GM19452 (cell line): ENCODE results near the gene DLL1.

Experiments
- ATAC-seq: cut with Tn5 transposase; IDR thresholded peaks from one replicate; pipeline ENCODE4 v1.9.1; 2021; ENCODE audit not compliant: unreplicated experiment

Gene DLL1

GRCh38 chr6:170253226-170253909, 37.5 kb downstream of the DLL1 start:
- ATAC-seq, result no peak

GRCh38 chr6:170251776-170252571, 38.9 kb downstream of the DLL1 start:
- no peak for ATAC-seq

GRCh38 chr6:170250981-170251775, 39.7 kb downstream of the DLL1 start:
- no peak for ATAC-seq

GRCh38 chr6:170250455-170250854, 40.4 kb downstream of the DLL1 start:
- no peak for ATAC-seq

DNA sequence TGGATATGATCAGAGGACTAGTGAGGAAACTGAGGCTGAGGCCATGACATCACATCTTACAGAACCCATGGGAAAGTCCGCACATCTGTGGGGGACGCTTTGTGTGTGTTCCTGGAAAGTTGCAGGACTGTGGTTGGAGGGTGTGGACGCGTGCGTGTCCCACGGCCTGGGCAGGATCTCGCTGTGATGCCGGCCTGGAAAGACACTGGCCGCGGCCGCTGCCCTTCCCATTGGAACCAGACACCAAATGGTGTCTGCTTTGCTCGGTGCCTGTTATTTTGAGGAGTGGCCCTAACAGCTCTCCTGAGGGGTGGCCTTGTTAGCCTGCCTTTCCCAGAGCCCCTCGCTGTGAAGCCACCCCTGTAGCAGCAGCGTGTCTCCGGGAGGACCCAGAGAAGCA, 41.1 kb downstream of the DLL1 start:
- ATAC-seq, result no peak

DNA sequence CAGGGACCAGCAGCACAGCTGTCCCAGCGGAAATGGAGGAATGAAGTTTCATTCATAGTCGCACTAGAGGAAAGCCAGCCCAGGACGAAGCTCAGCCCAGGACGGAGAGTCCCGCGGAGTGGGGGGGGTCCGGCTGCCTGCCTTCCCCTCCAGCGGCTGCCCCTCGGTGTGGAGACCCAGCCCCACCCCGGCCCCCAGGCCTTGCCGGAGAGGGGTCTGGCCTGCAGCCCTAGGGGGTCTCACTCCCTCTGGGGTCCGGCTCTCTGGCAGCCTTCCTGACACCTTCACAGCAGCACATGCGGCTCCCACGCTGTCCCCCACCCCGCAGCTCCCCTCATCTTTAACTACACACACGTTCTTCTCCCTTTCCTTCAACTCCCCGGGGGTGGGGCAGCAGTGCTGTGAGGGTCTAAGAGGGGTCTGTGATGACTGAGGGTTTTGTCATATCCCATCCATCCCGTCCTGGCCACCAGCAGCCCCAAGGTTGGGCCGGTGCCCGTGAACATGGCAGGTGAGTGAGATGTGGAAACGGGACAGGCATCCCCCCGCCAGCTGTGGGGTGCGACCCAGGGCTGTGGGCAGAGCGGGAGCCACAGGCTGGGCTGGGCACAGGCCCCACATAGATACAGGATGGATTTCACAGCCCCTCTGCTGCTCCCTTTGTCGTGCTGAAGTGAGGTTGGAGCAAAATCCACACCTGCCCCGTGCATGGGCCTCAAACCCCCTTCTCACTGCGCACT, 41.8 kb downstream of the DLL1 start:
- ATAC-seq, result no peak

- ATAC-seq, result no peak
Measured at GRCh38 chr6:170248111-170248805, 42.6 kb downstream of the DLL1 start.

DNA sequence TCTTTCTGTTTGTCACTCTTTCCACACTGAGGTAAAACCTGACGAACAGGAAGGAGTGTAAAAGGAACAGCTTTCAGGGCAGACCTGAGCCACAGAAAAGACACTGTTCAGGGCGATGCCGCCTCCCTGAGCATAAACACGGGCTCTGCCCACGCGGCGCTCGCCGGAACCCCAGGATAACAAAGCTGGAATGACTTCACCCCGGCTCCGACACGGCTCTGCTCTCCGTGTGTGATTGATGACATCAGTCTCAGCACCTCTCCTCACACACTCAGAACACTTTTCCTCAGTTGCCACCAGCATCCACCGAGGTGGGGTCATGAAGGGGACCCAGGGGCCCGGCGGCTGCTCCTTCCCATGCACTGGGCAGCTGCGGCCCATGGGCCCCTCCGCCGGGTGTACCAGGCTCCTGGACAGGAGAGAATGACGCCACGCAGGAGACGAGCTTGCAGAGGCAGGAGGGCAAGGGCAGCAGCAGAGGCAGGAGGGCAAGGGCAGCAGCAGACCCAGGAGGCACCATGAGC, 43.6 kb downstream of the DLL1 start:
- ATAC-seq, result no peak

GRCh38 chr6:170245475-170245992, 45.3 kb downstream of the DLL1 start:
- no peak for ATAC-seq

GRCh38 chr6:170244721-170245474, 46.0 kb downstream of the DLL1 start:
- no peak for ATAC-seq

DNA sequence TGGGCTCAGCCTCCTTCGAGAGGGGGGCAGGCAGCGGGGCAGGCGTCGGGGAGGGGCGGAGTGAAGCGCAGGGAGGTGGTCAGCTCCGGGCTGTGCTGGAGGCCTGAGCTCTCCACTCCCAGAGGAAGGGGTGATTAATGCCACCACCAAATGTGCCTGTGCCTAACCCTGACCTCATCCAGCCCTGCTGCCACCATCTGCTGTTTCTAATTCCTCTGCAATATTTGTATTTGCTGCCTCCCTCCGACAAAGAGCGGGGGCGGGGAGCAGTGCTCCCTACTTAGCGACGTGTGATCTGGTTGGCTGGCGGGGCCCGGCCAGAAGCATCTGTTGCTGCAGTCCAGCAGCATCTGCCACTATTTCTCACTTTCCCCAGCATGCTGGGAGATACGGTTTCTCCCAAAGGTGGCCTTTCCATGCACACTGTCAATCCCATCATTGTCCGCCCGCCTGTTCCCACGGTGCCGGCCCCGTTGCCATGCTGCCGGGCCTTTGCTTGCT, 47.0 kb downstream of the DLL1 start:
- ATAC-seq, result no peak

GRCh38 chr6:170243386-170243785, 47.5 kb downstream of the DLL1 start:
- ATAC-seq, result no peak

- ATAC-seq, result no peak
Measured at GRCh38 chr6:170238741-170239565, 51.9 kb downstream of the DLL1 start.

DNA sequence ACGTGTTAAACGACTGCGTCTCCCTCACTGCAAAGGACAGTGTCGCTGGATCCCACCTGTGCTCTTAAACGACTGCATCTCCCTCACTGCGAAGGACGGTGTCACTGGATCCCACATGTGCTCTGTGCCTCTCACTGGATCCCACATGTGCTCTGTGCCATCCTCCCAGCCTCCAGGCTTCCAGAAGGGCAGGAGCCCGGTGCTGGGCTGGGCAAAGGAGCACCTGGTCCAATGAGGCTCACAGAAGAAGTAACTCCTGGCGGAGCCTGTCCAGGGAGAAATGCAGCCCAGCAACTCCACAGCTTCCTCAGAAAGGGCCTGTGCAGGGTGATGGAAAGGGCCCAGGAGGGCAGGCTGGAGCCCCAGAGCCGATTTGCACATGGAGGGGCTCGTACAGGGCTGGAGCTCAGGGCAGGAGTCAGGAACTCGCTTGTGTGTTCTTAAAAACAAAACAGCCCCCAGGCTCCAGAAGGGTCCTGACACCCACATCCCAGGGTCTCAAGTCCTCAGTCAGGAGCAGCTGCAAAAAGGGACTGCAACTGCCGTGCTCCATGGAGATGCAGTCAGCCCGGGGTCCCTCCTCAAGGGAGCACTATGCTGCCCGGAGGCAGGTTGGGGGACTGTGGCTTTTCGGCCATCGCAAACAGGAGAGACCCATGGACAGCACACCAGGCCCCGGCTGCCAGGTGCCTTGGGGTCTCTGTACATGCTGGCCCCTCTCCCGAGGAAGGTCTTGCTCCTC, 52.7 kb downstream of the DLL1 start:
- ATAC-seq, result no peak

- ATAC-seq, result no peak
Measured at GRCh38 chr6:170236131-170236836, 54.6 kb downstream of the DLL1 start.

DNA sequence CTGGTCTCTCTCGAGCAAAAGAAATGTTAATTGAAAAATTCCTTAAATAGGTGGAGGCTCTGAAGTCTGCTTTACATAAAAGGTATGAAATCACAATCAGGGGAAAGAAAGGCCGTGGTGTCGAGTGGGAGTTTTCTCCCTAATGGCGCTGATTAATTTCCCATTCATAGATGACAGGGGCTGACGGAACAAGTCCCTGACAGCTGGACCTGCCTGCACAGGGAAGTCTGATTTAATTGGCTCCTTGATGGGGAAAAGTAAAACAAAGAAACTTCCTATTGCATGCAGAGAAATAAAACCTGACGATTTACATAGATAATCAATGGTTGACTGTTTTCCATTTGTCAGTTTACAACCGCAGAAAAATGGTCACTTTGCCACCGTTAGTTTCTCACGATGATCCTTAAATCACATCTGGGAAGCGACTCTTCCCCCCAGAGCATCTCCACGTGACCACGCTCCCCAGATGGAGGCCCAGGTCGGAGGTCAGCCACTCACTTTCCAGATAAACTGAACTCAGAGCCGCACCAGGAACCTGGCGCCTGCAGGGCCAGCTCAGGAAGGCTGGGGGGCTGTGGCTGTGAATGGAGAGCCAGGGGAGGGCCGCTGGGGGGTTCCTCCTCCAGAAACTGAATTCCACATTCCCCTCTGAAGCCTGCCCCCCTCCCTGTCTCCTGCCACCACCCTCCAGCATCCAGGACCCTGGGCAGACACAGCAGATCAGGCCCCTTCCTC, 55.3 kb downstream of the DLL1 start:
- no peak for ATAC-seq
